Activated naive CD4-positive, alpha-beta T cell treated with anti-CD3 and anti-CD28 coated beads for 36 hours (primary cell): Measurements from ENCODE around the gene TCF7. TPM values are rescaled to one million over a fixed set of nuclear protein-coding genes. Genes with fewer than 3 reads are reported as not detected.
A peak's percentile ranks its signal among the peaks of the same experiment; 100 is the strongest.

Experiments
- CTCF ChIA-PET: fragments of 350-600 bp; sonication (Branson Sonifier 250); formaldehyde crosslinking; loops from one replicate; lab custom pipeline; 2021; ENCODE audit warnings: antibody characterized with exemption; lab: Charles Lee
- DNase-seq: peaks from one replicate; pipeline ENCODE4 v3.0.0-alpha.2; 2020
- H3K27ac Mint-ChIP-seq: one replicate; pipeline ENCODE4 v1.8.0; 2021; ENCODE audit warnings: mild to moderate bottlenecking, mixed read lengths
- H3K27me3 Mint-ChIP-seq: one replicate; pipeline ENCODE4 v1.8.0; 2021; ENCODE audit warnings: low read depth, mixed read lengths
- H3K36me3 Mint-ChIP-seq: one replicate; pipeline ENCODE4 v1.8.0; 2021; ENCODE audit warnings: low read depth, mixed read lengths
- H3K4me1 Mint-ChIP-seq: one replicate; pipeline ENCODE4 v1.8.0; 2021; ENCODE audit warnings: low read depth, mixed read lengths
- H3K4me3 Mint-ChIP-seq: one replicate; pipeline ENCODE4 v1.8.0; 2021; ENCODE audit warnings: mild to moderate bottlenecking, moderate library complexity, mixed read lengths
- H3K9me3 Mint-ChIP-seq: one replicate; pipeline ENCODE4 v1.8.0; 2021; ENCODE audit warnings: mixed read lengths
- intact Hi-C: fragments of 100-400 bp; cut with micrococcal nuclease; formaldehyde crosslinking; loops from one replicate; pipeline ENCODE4 v1.15.1; 2023
- total RNA-seq, 2 experiments: library from RNA; stranded (reverse); gene quantifications; one replicate each; pipeline ENCODE4 v1.2.3, GENCODE V29; 2021

The TCF7 gene
- total RNA-seq = 10 to 100 TPM; 87.9 to 92.3 TPM

- intact Hi-C loops = loop anchor here (1.0 to 10.0 kb wide), 7 partner anchors 18 to 1689 kb away; partner anchors contain the start of genes JADE2 and PPP2CA
- CTCF ChIA-PET = interaction anchor here (0.8 to 22.6 kb wide), 5 partner anchors 10 to 73 kb away, joined by 3 to 437 read pairs (median 34); no protein-coding TSS in a partner anchor
- no peaks in the 10 kb centered on the region for H3K27me3 Mint-ChIP-seq
- peaks cover 37% of the 10 kb centered on the region for H3K36me3 Mint-ChIP-seq
- peak within 1 kb of the TSS; percentile 91 for H3K27ac Mint-ChIP-seq
- peak within 1 kb of the TSS; percentile 81 for H3K4me3 Mint-ChIP-seq
- H3K9me3 Mint-ChIP-seq = no peaks in the 10 kb centered on the region
- H3K4me1 Mint-ChIP-seq = peaks cover 64% of the 10 kb centered on the region
- DNase-seq = peak; percentile 81
These were observed at the start of gene TCF7 for GRCh38 chr5:134113902-134114875. TCF7 (plus strand) TSS chr5:134114681; CDS start chr5:134114907, 226 bp downstream.

- H3K27ac Mint-ChIP-seq = peak overlapping the region; percentile 97
- H3K4me3 Mint-ChIP-seq = peak overlapping the region; percentile 69
- H3K27me3 Mint-ChIP-seq = no peaks in the 10 kb centered on the region
- H3K4me1 Mint-ChIP-seq = peaks cover 64% of the 10 kb centered on the region
- intact Hi-C loops = no loop called here
- no peaks in the 10 kb centered on the region for H3K9me3 Mint-ChIP-seq
- DNase-seq = no peak
- peaks cover 1% of the 10 kb centered on the region for H3K36me3 Mint-ChIP-seq
- CTCF ChIA-PET = interaction anchor here (0.6 to 7.1 kb wide), 12 partner anchors 14 to 237 kb away, joined by 3 to 79 read pairs (median 6); no protein-coding TSS in a partner anchor
These were observed 44.9 kb upstream of the TCF7 start for GRCh38 chr5:134069553-134069952.

- peak overlapping the region; percentile 97 for H3K27ac Mint-ChIP-seq
- CTCF ChIA-PET = interaction anchor here (0.8 to 7.1 kb wide), 12 partner anchors 12 to 69 kb away, joined by 3 to 79 read pairs (median 6); no protein-coding TSS in a partner anchor
- no peaks in the 10 kb centered on the region for H3K27me3 Mint-ChIP-seq
- peaks cover 1% of the 10 kb centered on the region for H3K36me3 Mint-ChIP-seq
- intact Hi-C loops = loop anchor here (1.0 kb wide), 5 partner anchors 8 to 69 kb away; no protein-coding TSS in a partner anchor
- peaks cover 70% of the 10 kb centered on the region for H3K4me1 Mint-ChIP-seq
- peak overlapping the region; percentile 79 for H3K4me3 Mint-ChIP-seq
- H3K9me3 Mint-ChIP-seq = no peaks in the 10 kb centered on the region
- peak; percentile 85 for DNase-seq
These were observed 43.5 kb upstream of the TCF7 start for GRCh38 chr5:134070725-134071613.

DNA sequence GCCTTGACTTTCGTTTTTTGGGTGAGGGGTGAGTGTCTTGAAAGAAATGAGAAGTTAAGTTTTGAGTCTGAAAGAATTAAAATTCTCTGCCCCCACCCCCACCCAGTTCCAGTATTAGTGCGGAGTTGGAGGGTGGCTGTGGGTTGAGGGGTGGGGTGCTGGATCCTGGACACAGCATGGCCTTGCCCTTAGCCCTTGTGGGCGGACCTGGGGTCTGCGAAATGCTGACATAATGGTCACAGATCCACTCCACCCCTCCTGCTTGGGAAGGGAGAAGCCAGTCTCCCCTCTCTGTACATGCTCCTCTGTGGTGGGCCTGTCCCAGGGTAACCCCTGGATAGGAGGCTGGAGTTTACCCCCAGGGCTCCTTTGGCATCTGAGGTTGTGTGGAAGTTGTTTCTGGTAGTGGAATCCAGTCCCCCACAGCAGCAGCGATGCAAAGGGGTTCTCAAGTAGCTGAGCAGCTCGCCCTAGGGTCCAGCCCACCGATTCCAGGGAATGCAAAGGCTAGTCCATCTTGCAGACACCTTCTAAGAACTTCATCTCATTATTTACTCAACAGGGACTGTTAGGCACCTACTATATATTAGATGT lies 42.8 kb upstream of the TCF7 start:
- Mint-ChIP-seq H3K9me3 (no peaks in the 10 kb centered on the region), H3K4me1 (peaks cover 76% of the 10 kb centered on the region), H3K36me3 (peaks cover 1% of the 10 kb centered on the region), H3K4me3 (peak overlapping the region; percentile 79), H3K27me3 (no peaks in the 10 kb centered on the region), H3K27ac (peak overlapping the region; percentile 97)
- intact Hi-C loops = loop anchor here (1.0 kb wide), 5 partner anchors 8 to 69 kb away; no protein-coding TSS in a partner anchor
- DNase-seq = no peak
- CTCF ChIA-PET = interaction anchor here (0.8 to 4.1 kb wide), 10 partner anchors 11 to 68 kb away, joined by 3 to 37 read pairs (median 4); no protein-coding TSS in a partner anchor

DNA sequence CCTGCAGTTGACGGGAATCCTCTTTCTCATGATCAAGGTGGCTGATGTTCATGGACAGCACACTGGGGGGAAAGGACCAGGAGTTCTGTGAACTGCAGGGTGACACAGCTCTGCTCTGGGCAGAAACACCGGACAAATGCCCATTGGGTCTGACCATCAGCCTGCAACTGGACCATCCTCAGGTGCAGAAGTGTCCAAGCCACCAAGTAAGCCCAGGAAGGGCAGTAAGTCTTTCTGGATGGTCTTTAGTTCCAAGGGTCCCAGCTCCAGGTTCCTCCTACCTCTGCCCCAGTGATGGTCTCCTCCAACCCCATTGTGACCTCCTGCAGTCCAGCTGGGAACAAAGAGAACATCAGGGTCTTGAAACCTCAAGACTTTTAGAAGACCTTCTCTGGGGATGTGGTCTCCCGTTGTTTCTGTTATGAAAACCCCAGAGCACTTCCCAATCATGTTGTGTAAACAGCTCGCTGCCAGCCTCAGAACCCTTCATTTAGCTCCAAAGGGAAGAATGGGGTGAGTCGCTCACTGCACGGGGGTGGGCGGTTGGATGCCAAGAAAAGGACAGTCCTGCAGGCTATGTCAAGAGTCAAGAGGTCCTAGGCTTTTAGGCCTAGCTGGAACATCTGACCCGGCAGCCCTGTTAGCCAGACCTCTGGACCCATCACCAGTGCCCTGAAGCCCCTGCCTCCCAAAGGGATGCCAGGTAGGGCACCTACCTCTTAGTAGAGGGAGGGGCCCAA lies 41.8 kb upstream of the TCF7 start:
- CTCF ChIA-PET = interaction anchor here (0.8 to 4.1 kb wide), 12 partner anchors 10 to 134 kb away, joined by 3 to 37 read pairs (median 4); no protein-coding TSS in a partner anchor
- Mint-ChIP-seq H3K27me3 (no peaks in the 10 kb centered on the region), H3K4me3 (no peak overlapping the region), H3K9me3 (no peaks in the 10 kb centered on the region), H3K27ac (peak overlapping the region; percentile 97), H3K4me1 (peaks cover 74% of the 10 kb centered on the region), H3K36me3 (peaks cover 3% of the 10 kb centered on the region)
- intact Hi-C loops = no loop called here
- no peak for DNase-seq

DNA sequence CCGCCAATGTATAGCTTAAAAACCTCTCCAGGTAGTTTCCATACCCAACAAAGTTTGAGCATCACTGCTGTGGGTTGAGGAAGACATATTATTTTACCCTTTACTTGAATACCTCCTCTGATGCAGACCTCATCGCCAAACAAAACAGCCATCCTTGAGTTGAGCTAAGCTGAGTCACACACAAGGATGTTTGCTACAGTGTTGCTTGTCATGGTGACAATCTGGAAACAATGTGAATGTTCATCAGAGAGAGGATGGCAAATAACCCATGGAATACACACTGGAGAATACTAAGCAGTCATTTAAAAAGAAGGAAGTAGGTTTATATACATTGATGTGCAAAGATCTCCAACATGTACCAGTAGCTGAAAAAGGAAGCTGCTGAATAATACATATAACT lies 41.1 kb upstream of the TCF7 start:
- Mint-ChIP-seq H3K4me1 (peaks cover 74% of the 10 kb centered on the region), H3K9me3 (no peaks in the 10 kb centered on the region), H3K36me3 (peaks cover 3% of the 10 kb centered on the region), H3K4me3 (no peak overlapping the region), H3K27ac (peak overlapping the region; percentile 25), H3K27me3 (no peaks in the 10 kb centered on the region)
- DNase-seq = peak; percentile 52
- intact Hi-C loops = no loop called here
- CTCF ChIA-PET = interaction anchor here (0.7 to 4.1 kb wide), 9 partner anchors 9 to 134 kb away, joined by 3 to 37 read pairs (median 4); no protein-coding TSS in a partner anchor

DNA sequence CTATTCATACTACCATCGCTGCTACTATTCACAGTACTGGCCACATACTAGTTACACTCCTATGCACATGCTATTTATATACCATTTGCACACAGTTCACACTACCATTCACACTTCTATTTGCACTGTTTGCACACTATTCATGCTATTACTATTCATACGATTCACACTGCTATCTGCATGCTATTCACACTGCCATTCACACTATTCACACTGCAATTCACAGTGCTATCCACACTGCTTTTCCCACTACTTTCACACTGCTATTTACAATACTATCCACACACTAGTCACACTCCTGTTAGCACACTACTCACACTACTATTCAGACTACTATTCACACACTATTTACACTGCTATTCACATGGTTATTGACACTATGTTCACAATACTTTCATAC lies 39.4 kb upstream of the TCF7 start:
- H3K4me3 Mint-ChIP-seq = no peak overlapping the region
- intact Hi-C loops = no loop called here
- no peaks in the 10 kb centered on the region for H3K27me3 Mint-ChIP-seq
- CTCF ChIA-PET = interaction anchor here (4.1 kb wide), 1 partner anchor 35 kb away, joined by 37 read pairs; no protein-coding TSS in a partner anchor
- no peak overlapping the region for H3K27ac Mint-ChIP-seq
- no peak for DNase-seq
- H3K9me3 Mint-ChIP-seq = no peaks in the 10 kb centered on the region
- H3K36me3 Mint-ChIP-seq = peaks cover 3% of the 10 kb centered on the region
- peaks cover 74% of the 10 kb centered on the region for H3K4me1 Mint-ChIP-seq

DNA sequence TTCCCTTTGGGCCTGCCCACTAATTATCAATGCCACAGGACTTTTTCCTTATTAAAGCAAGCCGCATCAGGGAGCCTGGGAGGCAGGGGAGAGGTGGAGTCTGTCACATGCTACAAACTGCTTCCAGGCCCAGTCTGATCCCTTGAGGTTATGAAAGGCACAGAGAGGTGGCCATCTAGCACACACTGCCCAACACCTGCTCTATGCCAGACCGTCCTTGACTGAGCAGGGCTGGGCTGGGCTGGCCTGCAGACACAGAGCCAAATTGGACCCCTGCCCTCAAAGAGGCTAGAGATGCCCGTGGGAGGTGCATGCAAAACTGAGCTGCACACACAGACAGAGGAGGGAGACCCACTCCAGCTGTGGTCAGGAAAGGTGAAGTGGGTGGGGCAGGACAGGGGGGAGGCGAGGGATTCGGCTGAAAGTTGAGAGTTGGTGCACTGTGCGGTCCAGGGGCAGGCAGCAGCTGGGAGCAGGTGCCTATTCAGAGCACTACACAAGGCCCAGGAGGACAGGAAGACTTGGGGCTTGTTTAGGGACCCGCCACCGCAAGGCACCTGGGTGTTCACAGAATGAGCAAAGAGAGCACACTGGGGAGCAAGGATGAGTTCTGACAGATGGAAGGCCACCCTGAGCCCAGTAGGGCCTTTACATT lies 36.4 kb upstream of the TCF7 start:
- peak; percentile 76 for DNase-seq
- CTCF ChIA-PET = interaction anchor here (0.9 to 3.0 kb wide), 8 partner anchors 11 to 68 kb away, joined by 3 to 19 read pairs (median 4); no protein-coding TSS in a partner anchor
- Mint-ChIP-seq H3K4me3 (no peak overlapping the region), H3K4me1 (peaks cover 74% of the 10 kb centered on the region), H3K9me3 (no peaks in the 10 kb centered on the region), H3K27ac (peak overlapping the region; percentile 96), H3K36me3 (peaks cover 3% of the 10 kb centered on the region), H3K27me3 (no peaks in the 10 kb centered on the region)
- intact Hi-C loops = no loop called here

GRCh38 chr5:134079748-134080581 lies 34.5 kb upstream of the TCF7 start:
- CTCF ChIA-PET = interaction anchor here (0.7 to 2.0 kb wide), 7 partner anchors 12 to 61 kb away, joined by 3 to 11 read pairs (median 3); no protein-coding TSS in a partner anchor
- Mint-ChIP-seq H3K9me3 (no peaks in the 10 kb centered on the region), H3K4me3 (peak overlapping the region; percentile 37), H3K27me3 (no peaks in the 10 kb centered on the region), H3K4me1 (peaks cover 80% of the 10 kb centered on the region), H3K27ac (peak overlapping the region; percentile 96), H3K36me3 (peaks cover 3% of the 10 kb centered on the region)
- intact Hi-C loops = loop anchor here (1.0 kb wide), 3 partner anchors 7 to 20 kb away; no protein-coding TSS in a partner anchor
- peak; percentile 91 for DNase-seq
